Measurements from ENCODE around the gene BCAN. TPM values are rescaled to one million over a fixed set of nuclear protein-coding genes. Genes with fewer than 3 reads are reported as not detected.

Gene BCAN
- total RNA-seq, 2 experiments from 2014 or later, result not detected

GRCh38 chr1:156645666-156646065 lies 3.7 kb downstream of the BCAN start:
- no peak overlapping the region for H3K4me3 Mint-ChIP-seq
- no peaks in the 10 kb centered on the region for H3K36me3 Mint-ChIP-seq (ENCODE audit: low read depth)
- no peak for DNase-seq
- peaks cover 82% of the 10 kb centered on the region for H3K27me3 Mint-ChIP-seq (ENCODE audit: low read depth)
- POLR2A ChIA-PET, result interaction anchor here (0.8 kb wide), 1 partner anchor 83 kb away, joined by 3 read pairs; the partner anchor contains the start of genes ISG20L2 and METTL25B
- ATAC-seq, result no peak
- no peak overlapping the region for H3K27ac Mint-ChIP-seq
- CTCF ChIA-PET, result interaction anchor here (1.2 to 5.6 kb wide), 9 partner anchors 12 to 199 kb away, joined by 3 to 52 read pairs (median 10); no protein-coding TSS in a partner anchor
- peaks cover 37% of the 10 kb centered on the region for H3K4me1 Mint-ChIP-seq (ENCODE audit: low read depth)
- no peaks in the 10 kb centered on the region for H3K9me3 Mint-ChIP-seq (ENCODE audit: insufficient read depth)

DNA sequence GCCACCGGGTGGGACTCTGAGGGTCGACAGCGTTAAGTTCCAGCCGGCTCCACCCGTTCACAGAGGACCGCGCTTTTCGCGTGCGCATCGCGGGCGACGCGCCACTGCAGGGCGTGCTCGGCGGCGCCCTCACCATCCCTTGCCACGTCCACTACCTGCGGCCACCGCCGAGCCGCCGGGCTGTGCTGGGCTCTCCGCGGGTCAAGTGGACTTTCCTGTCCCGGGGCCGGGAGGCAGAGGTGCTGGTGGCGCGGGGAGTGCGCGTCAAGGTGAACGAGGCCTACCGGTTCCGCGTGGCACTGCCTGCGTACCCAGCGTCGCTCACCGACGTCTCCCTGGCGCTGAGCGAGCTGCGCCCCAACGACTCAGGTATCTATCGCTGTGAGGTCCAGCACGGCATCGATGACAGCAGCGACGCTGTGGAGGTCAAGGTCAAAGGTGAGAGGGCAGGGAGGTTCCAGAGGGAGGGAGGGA lies 4.9 kb downstream of the BCAN start:
- Mint-ChIP-seq H3K36me3 (ENCODE audit: low read depth) (no peaks in the 10 kb centered on the region), H3K9me3 (ENCODE audit: insufficient read depth) (no peaks in the 10 kb centered on the region), H3K27ac (no peak overlapping the region), H3K4me1 (ENCODE audit: low read depth) (peaks cover 31% of the 10 kb centered on the region), H3K4me3 (no peak overlapping the region), H3K27me3 (ENCODE audit: low read depth) (peaks cover 76% of the 10 kb centered on the region)
- no peak for DNase-seq
- ChIA-PET CTCF (interaction anchor here (1.2 to 5.6 kb wide), 6 partner anchors 11 to 201 kb away, joined by 5 to 52 read pairs (median 22); no protein-coding TSS in a partner anchor), POLR2A (no interaction called here)
- ATAC-seq, result no peak

GRCh38 chr1:156647351-156647750 lies 5.4 kb downstream of the BCAN start:
- H3K36me3 Mint-ChIP-seq (ENCODE audit: low read depth), result no peaks in the 10 kb centered on the region
- ATAC-seq (no peak), DNase-seq (no peak)
- no peak overlapping the region for H3K27ac Mint-ChIP-seq
- H3K4me3 Mint-ChIP-seq, result no peak overlapping the region
- no peaks in the 10 kb centered on the region for H3K9me3 Mint-ChIP-seq (ENCODE audit: insufficient read depth)
- peaks cover 29% of the 10 kb centered on the region for H3K4me1 Mint-ChIP-seq (ENCODE audit: low read depth)
- H3K27me3 Mint-ChIP-seq (ENCODE audit: low read depth), result peaks cover 77% of the 10 kb centered on the region
- CTCF ChIA-PET, result interaction anchor here (1.8 to 2.6 kb wide), 2 partner anchors 11 to 20 kb away, joined by 16 to 28 read pairs; no protein-coding TSS in a partner anchor
- POLR2A ChIA-PET, result no interaction called here

DNA sequence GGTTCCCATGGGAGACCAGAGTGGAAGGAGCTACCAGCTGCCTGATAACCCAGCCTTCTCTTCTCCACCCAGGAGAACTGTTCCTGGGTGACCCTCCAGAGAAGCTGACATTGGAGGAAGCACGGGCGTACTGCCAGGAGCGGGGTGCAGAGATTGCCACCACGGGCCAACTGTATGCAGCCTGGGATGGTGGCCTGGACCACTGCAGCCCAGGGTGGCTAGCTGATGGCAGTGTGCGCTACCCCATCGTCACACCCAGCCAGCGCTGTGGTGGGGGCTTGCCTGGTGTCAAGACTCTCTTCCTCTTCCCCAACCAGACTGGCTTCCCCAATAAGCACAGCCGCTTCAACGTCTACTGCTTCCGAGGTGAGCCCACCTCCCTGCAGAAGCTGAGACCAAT lies 6.6 kb downstream of the BCAN start:
- ATAC-seq (no peak), DNase-seq (no peak)
- peaks cover 78% of the 10 kb centered on the region for H3K27me3 Mint-ChIP-seq (ENCODE audit: low read depth)
- ChIA-PET POLR2A (no interaction called here), CTCF (interaction anchor here (1.1 to 3.6 kb wide), 11 partner anchors 8 to 77 kb away, joined by 3 to 28 read pairs (median 6); no protein-coding TSS in a partner anchor)
- H3K27ac Mint-ChIP-seq, result no peak overlapping the region
- no peaks in the 10 kb centered on the region for H3K9me3 Mint-ChIP-seq (ENCODE audit: insufficient read depth)
- H3K4me1 Mint-ChIP-seq (ENCODE audit: low read depth), result peaks cover 17% of the 10 kb centered on the region
- H3K36me3 Mint-ChIP-seq (ENCODE audit: low read depth), result no peaks in the 10 kb centered on the region
- H3K4me3 Mint-ChIP-seq, result no peak overlapping the region

DNA sequence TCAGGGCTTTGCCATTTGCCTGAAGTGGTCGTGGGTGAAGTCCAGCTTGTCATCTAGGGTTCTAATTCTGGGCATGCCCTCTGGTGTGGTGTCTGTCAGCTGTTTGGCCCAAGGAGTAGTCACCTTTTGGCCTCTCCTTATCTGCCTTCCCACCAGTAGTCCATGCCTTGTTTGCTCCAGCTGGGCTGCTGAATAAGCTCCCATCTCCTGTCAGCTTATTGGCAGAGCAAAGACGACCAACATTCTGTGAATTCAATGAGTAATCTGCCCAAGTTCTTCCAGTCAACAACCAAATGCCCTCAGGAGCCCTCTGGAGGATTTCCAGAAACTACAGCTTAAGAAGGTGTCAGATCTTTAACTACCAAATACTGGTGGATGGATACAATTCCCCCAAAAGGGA lies 7.0 kb downstream of the BCAN start:
- DNase-seq (no peak), ATAC-seq (no peak)
- Mint-ChIP-seq H3K4me1 (ENCODE audit: low read depth) (peaks cover 13% of the 10 kb centered on the region), H3K4me3 (no peak overlapping the region), H3K9me3 (ENCODE audit: insufficient read depth) (no peaks in the 10 kb centered on the region), H3K27ac (no peak overlapping the region), H3K36me3 (ENCODE audit: low read depth) (no peaks in the 10 kb centered on the region), H3K27me3 (ENCODE audit: low read depth) (peaks cover 79% of the 10 kb centered on the region)
- POLR2A ChIA-PET, result no interaction called here
- CTCF ChIA-PET, result interaction anchor here (1.1 to 3.6 kb wide), 12 partner anchors 8 to 77 kb away, joined by 3 to 28 read pairs (median 6); no protein-coding TSS in a partner anchor

DNA sequence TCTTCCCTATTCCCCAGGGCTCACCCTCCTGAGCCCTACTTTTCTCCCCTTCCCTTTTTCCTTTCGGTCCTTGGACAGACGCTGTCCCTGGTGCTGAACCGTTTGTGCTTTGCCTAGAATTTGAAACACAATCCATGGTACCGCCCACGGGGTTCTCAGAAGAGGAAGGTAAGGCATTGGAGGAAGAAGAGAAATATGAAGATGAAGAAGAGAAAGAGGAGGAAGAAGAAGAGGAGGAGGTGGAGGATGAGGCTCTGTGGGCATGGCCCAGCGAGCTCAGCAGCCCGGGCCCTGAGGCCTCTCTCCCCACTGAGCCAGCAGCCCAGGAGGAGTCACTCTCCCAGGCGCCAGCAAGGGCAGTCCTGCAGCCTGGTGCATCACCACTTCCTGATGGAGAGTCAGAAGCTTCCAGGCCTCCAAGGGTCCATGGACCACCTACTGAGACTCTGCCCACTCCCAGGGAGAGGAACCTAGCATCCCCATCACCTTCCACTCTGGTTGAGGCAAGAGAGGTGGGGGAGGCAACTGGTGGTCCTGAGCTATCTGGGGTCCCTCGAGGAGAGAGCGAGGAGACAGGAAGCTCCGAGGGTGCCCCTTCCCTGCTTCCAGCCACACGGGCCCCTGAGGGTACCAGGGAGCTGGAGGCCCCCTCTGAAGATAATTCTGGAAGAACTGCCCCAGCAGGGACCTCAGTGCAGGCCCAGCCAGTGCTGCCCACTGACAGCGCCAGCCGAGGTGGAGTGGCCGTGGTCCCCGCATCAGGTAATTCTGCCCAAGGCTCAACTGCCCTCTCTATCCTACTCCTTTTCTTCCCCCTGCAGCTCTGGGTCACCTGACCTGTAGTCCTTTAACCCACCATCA lies 10.4 kb downstream of the BCAN start:
- Mint-ChIP-seq H3K4me1 (ENCODE audit: low read depth) (peaks cover 8% of the 10 kb centered on the region), H3K9me3 (ENCODE audit: insufficient read depth) (no peaks in the 10 kb centered on the region), H3K36me3 (ENCODE audit: low read depth) (no peaks in the 10 kb centered on the region), H3K27ac (no peak overlapping the region), H3K27me3 (ENCODE audit: low read depth) (peaks cover 80% of the 10 kb centered on the region), H3K4me3 (no peak overlapping the region)
- ATAC-seq (no peak), DNase-seq (peak; percentile 58)
- ChIA-PET CTCF (interaction anchor here (1.5 to 3.8 kb wide), 3 partner anchors 8 to 74 kb away, joined by 5 to 21 read pairs (median 17); no protein-coding TSS in a partner anchor), POLR2A (interaction anchor here (0.6 kb wide), 1 partner anchor 75 kb away, joined by 3 read pairs; no protein-coding TSS in a partner anchor)

GRCh38 chr1:156652992-156653355 lies 11.1 kb downstream of the BCAN start:
- Mint-ChIP-seq H3K4me1 (ENCODE audit: low read depth) (peaks cover 15% of the 10 kb centered on the region), H3K27me3 (ENCODE audit: low read depth) (peaks cover 77% of the 10 kb centered on the region), H3K9me3 (ENCODE audit: insufficient read depth) (no peaks in the 10 kb centered on the region), H3K27ac (no peak overlapping the region), H3K36me3 (ENCODE audit: low read depth) (no peaks in the 10 kb centered on the region), H3K4me3 (no peak overlapping the region)
- DNase-seq (no peak), ATAC-seq (no peak)
- POLR2A ChIA-PET, result interaction anchor here (0.6 kb wide), 1 partner anchor 75 kb away, joined by 3 read pairs; no protein-coding TSS in a partner anchor
- CTCF ChIA-PET, result interaction anchor here (1.5 to 3.8 kb wide), 2 partner anchors 26 to 73 kb away, joined by 5 to 21 read pairs; no protein-coding TSS in a partner anchor

DNA sequence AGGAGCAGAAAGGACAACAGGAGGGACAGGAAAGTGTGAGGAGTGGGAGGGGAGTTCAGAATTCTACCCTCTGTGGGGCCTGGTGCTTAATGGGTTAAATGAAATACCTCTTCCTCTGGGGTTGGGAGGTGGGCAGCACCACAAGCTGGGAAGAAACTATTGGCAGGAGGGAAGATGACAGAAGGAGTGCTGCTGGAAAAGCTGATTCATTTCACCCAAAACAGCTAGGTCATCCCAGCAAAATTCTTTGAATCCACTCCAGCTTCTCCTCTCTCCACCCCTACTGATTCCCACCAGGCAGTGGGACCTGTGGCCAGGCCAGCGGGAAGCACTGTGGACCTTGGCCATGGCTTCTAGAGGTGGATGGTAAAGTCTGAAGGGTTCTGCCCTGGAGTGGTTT lies 12.8 kb downstream of the BCAN start:
- CTCF ChIA-PET, result interaction anchor here (1.1 to 8.5 kb wide), 10 partner anchors 11 to 269 kb away, joined by 3 to 240 read pairs (median 6); partner anchors contain the start of genes CRABP2, HAPLN2, ISG20L2 and METTL25B
- DNase-seq, result no peak
- Mint-ChIP-seq H3K4me3 (no peak overlapping the region), H3K27me3 (ENCODE audit: low read depth) (peaks cover 64% of the 10 kb centered on the region), H3K4me1 (ENCODE audit: low read depth) (peaks cover 30% of the 10 kb centered on the region), H3K9me3 (ENCODE audit: insufficient read depth) (no peaks in the 10 kb centered on the region), H3K36me3 (ENCODE audit: low read depth) (no peaks in the 10 kb centered on the region), H3K27ac (no peak overlapping the region)
- POLR2A ChIA-PET, result interaction anchor here (1.2 kb wide), 1 partner anchor 23 kb away, joined by 4 read pairs; the partner anchor contains the start of gene NES
- ATAC-seq, result no peak

GRCh38 chr1:156655151-156655903 lies 13.4 kb downstream of the BCAN start:
- Mint-ChIP-seq H3K27me3 (ENCODE audit: low read depth) (peaks cover 59% of the 10 kb centered on the region), H3K9me3 (ENCODE audit: insufficient read depth) (no peaks in the 10 kb centered on the region), H3K27ac (no peak overlapping the region), H3K4me1 (ENCODE audit: low read depth) (peaks cover 36% of the 10 kb centered on the region), H3K36me3 (ENCODE audit: low read depth) (no peaks in the 10 kb centered on the region), H3K4me3 (no peak overlapping the region)
- ChIA-PET CTCF (interaction anchor here (1.1 to 8.5 kb wide), 13 partner anchors 11 to 270 kb away, joined by 3 to 240 read pairs (median 5); partner anchors contain the start of genes CRABP2, HAPLN2, ISG20L2 and METTL25B), POLR2A (interaction anchor here (0.7 to 1.2 kb wide), 2 partner anchors 22 to 101 kb away, joined by 3 to 4 read pairs; partner anchors contain the start of gene NES)
- no peak for ATAC-seq
- DNase-seq, result no peak

GRCh38 chr1:156655904-156656516 lies 14.1 kb downstream of the BCAN start:
- H3K4me1 Mint-ChIP-seq (ENCODE audit: low read depth), result peaks cover 43% of the 10 kb centered on the region
- no peak overlapping the region for H3K27ac Mint-ChIP-seq
- ATAC-seq, result no peak
- H3K4me3 Mint-ChIP-seq, result no peak overlapping the region
- DNase-seq, result no peak
- POLR2A ChIA-PET, result interaction anchor here (0.7 to 1.2 kb wide), 2 partner anchors 21 to 101 kb away, joined by 3 to 4 read pairs; partner anchors contain the start of gene NES
- no peaks in the 10 kb centered on the region for H3K9me3 Mint-ChIP-seq (ENCODE audit: insufficient read depth)
- no peaks in the 10 kb centered on the region for H3K36me3 Mint-ChIP-seq (ENCODE audit: low read depth)
- H3K27me3 Mint-ChIP-seq (ENCODE audit: low read depth), result peaks cover 54% of the 10 kb centered on the region
- CTCF ChIA-PET, result interaction anchor here (0.9 to 8.5 kb wide), 17 partner anchors 7 to 270 kb away, joined by 3 to 240 read pairs (median 6); partner anchors contain the start of genes CRABP2, HAPLN2, ISG20L2 and METTL25B
